Ovary (tissue), 9 donors: ENCODE results near the gene SLC22A12. TPM values are rescaled to one million over a fixed set of nuclear protein-coding genes. Genes with fewer than 3 reads are reported as not detected.

ENCODE experiments used
- DNase-seq, 5 donors: peaks; one replicate each; pipeline ENCODE4 v3.0.0-alpha.2; 2019 to 2020
- H3K27ac ChIP-seq, 2 donors: fragments of 200-600 bp; one replicate each; pipeline versions ENCODE4 v1.5.1 to v1.8.0; 2019 to 2022
- H3K27me3 ChIP-seq: fragments of 200-600 bp; one replicate; pipeline ENCODE4 v1.8.0; 2022
- H3K36me3 ChIP-seq: fragments of 200-600 bp; sonication (generic); one replicate; pipeline ENCODE4 v1.5.1; 2019
- H3K4me1 ChIP-seq: one replicate; pipeline ENCODE4 v1.8.1; 2013; ENCODE audit warnings: mild to moderate bottlenecking, moderate library complexity; ENCODE audit not compliant: insufficient read depth
- H3K4me3 ChIP-seq: fragments of 200-600 bp; sonication (generic); one replicate; pipeline ENCODE4 v1.5.1; 2017
- H3K9me3 ChIP-seq, 2 donors: fragments of 200-600 bp in 1 of 2; sonication (generic) in 1 of 2; one replicate each; pipeline versions ENCODE4 v1.5.1 to v1.8.1; 2013 to 2019; ENCODE audit warnings: mild to moderate bottlenecking in 1 of 2, moderate library complexity in 1 of 2
- CTCF ChIP-seq, 3 donors: fragments of 450-650 bp in 2 of 3; fragments of 200-600 bp in 1 of 3; IDR thresholded peaks; one replicate each; pipeline versions ENCODE4 v1.5.1 to v1.8.0; 2016 to 2022; ENCODE audit warnings: antibody characterized with exemption in 3 of 3, mild to moderate bottlenecking in 1 of 3
- EP300 ChIP-seq: sonication (generic); formaldehyde crosslinking; IDR thresholded peaks from one replicate; pipeline ENCODE4 v1.6.1; 2017; ENCODE audit warnings: antibody characterized with exemption
- POLR2A ChIP-seq: fragments of 450-650 bp; IDR thresholded peaks from one replicate; pipeline ENCODE4 v1.6.1; 2017; ENCODE audit warnings: antibody characterized with exemption, mild to moderate bottlenecking, moderate library complexity
- WGBS, 3 donors: extraction: QIAGEN DNeasy Blood & Tissue Kit in 1 of 3; methylation state at CpG; one replicate each; pipeline versions ENCODE4 v1.1.5 to v1.1.7; 2013 to 2017; 5-methylcytosine and 5-hydroxymethylcytosine counted together
- intact Hi-C, 4 donors: fragments of 100-400 bp; cut with DNase I; formaldehyde crosslinking; loops; one replicate each; pipeline versions ENCODE4 v1.11.0 to v1.15.1; 2022 to 2023
- polyA plus RNA-seq, 2 donors: library from polyadenylated mRNA; stranded (reverse); fragments of 200-250 nt in 1 of 2; fragments of 350-450 nt in 1 of 2; fragmentation: Illumina TruSeq in 1 of 2; extraction: RNeasy Lipid Tissue Mini Kit (QIAGEN cat#74804) in 1 of 2; gene quantifications; one replicate each; pipeline ENCODE4 v1.2.3, GENCODE V29; 2013 to 2014
- total RNA-seq, 7 donors: library from RNA; depleted of rRNA in 2 of 7; stranded (reverse); fragments of >200 nt in 2 of 7; fragmentation: NEBNext Ultra II Directional in 3 of 7; extraction: Animal tissue kit (Norgen Biotek cat#: 25700) in 3 of 7; gene quantifications; one replicate each; pipeline versions ENCODE4 v1.1.0 to v1.2.4, GENCODE V29; 2016 to 2023
- donor health status: DM: no; HTN: no; CAD: no; lungs with moderate emphysema.
- donor health status: DM: no; HTN: no; CAD: no.
- donor health status: Bipolar disorder and iron deficiency.
- donor health status: DM: yes; HTN: yes; CAD: no.
- donor health status: DM: no; HTN: no; CAD: no.
- donor health status: DM: yes; HTN: yes; CAD: no.

SLC22A12 gene
- total and polyA plus RNA-seq, 9 donors = not detected

GRCh38 chr11:64608046-64608445 is 17.0 kb downstream of the SLC22A12 start:
- no peak for TF ChIP-seq POLR2A
- TF ChIP-seq EP300 = no peak
- no peak for TF ChIP-seq CTCF (IDR thresholded peaks at IDR 0.05)
- peaks cover 8% of the 10 kb centered on the region for H3K4me1 ChIP-seq
- no peaks in the 10 kb centered on the region for H3K9me3 ChIP-seq
- peak overlapping the region; percentile 14 to 83 for H3K27ac ChIP-seq
- no peaks in the 10 kb centered on the region for H3K27me3 ChIP-seq
- WGBS, 3 donors = 4 to 14% (median 11%) methylated on average over 18 of the region's 18 CpGs
- H3K36me3 ChIP-seq = no peaks in the 10 kb centered on the region
- intact Hi-C loops = no loop called here
- DNase-seq = peak; percentile 42 to 72 (median 59)
- H3K4me3 ChIP-seq = peak overlapping the region; percentile 21

- no peak overlapping the region for H3K4me3 ChIP-seq
- TF ChIP-seq CTCF (IDR thresholded peaks at IDR 0.05) = no peak
- no peak for TF ChIP-seq POLR2A
- no peak for TF ChIP-seq EP300
- no peak overlapping the region for H3K27ac ChIP-seq
- intact Hi-C loops = no loop called here
- no peaks in the 10 kb centered on the region for H3K9me3 ChIP-seq
- DNase-seq = peak in 1 of 5 donors; percentile 41
- H3K27me3 ChIP-seq = no peaks in the 10 kb centered on the region
- H3K4me1 ChIP-seq = peaks cover 8% of the 10 kb centered on the region
- H3K36me3 ChIP-seq = no peaks in the 10 kb centered on the region
- WGBS, 3 donors = 15 to 23% (median 20%) methylated on average over 12 of the region's 12 CpGs
Observed at GRCh38 chr11:64608636-64609035, 17.6 kb downstream of the SLC22A12 start.

GRCh38 chr11:64609436-64610047 is 18.5 kb downstream of the SLC22A12 start:
- H3K4me3 ChIP-seq = no peak overlapping the region
- no peaks in the 10 kb centered on the region for H3K27me3 ChIP-seq
- H3K27ac ChIP-seq = no peak overlapping the region
- peak in 1 of 5 donors; percentile 34 for DNase-seq
- peaks cover 8% of the 10 kb centered on the region for H3K4me1 ChIP-seq
- H3K9me3 ChIP-seq = no peaks in the 10 kb centered on the region
- 73 to 87% (median 87%) methylated on average over 5 of the region's 5 CpGs for WGBS, 3 donors
- intact Hi-C loops = no loop called here
- H3K36me3 ChIP-seq = no peaks in the 10 kb centered on the region
- TF ChIP-seq POLR2A (no peak), CTCF (IDR thresholded peaks at IDR 0.05) (no peak), EP300 (no peak)

GRCh38 chr11:64610596-64610995 is 19.6 kb downstream of the SLC22A12 start:
- H3K4me3 ChIP-seq = no peak overlapping the region
- no peaks in the 10 kb centered on the region for H3K27me3 ChIP-seq
- H3K27ac ChIP-seq = no peak overlapping the region
- no peaks in the 10 kb centered on the region for H3K9me3 ChIP-seq
- H3K4me1 ChIP-seq = peaks cover 8% of the 10 kb centered on the region
- no peak for DNase-seq
- TF ChIP-seq EP300 (no peak), CTCF (IDR thresholded peaks at IDR 0.05) (no peak), POLR2A (no peak)
- WGBS, 3 donors = 97 to 100% (median 98%) methylated on average over 3 of the region's 3 CpGs
- H3K36me3 ChIP-seq = no peaks in the 10 kb centered on the region
- intact Hi-C loops = no loop called here
